HG02884 (cell line): ENCODE measurements around the gene WASHC4.

Source experiments
- ATAC-seq: cut with Tn5 transposase; IDR thresholded peaks from one replicate; pipeline ENCODE4 v1.9.1; 2021; ENCODE audit warnings: mild to moderate bottlenecking, moderate library complexity; ENCODE audit not compliant: unreplicated experiment

The WASHC4 gene

GRCh38 chr12:105202202-105202601 lies 94.7 kb downstream of the WASHC4 start:
- ATAC-seq, result no peak

DNA sequence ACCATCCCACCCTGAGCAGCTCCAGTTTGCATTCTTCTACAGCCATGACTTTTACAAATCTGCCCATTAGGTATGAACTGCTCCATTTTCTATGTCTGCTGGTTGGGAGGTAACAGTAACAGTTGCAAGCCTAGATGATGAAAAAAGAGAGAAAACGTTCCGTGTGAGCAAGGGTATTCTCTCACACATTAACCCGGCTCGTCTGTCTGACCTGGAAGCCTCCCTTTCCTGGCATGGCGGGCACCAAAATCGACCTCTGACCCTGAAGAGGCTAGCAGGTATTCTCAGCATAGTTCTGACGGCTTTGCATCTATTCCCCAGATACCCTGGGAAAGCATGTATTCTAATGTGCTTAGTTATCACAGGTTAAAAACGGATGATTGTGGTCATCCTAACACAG lies 96.6 kb downstream of the WASHC4 start:
- ATAC-seq, result no peak

DNA sequence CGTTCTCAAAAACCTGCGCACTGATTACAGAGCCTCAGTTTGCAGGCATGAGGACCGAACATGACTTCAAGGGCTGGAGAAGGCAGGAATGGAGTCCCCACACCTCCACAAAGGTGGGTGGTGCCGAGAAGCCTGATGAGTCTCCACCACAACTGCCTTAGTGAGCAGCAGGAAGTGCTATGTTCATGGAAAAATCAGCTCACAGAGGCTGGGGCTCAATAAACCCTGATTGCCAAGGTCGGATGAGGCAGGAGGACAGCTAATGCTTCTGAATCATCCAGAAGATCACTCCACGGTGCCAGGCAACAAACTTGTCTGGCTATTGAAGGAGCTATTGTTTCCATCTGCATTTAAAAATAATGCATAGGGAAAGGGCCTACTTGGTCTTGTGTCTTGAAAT lies 97.4 kb downstream of the WASHC4 start:
- no peak for ATAC-seq

DNA sequence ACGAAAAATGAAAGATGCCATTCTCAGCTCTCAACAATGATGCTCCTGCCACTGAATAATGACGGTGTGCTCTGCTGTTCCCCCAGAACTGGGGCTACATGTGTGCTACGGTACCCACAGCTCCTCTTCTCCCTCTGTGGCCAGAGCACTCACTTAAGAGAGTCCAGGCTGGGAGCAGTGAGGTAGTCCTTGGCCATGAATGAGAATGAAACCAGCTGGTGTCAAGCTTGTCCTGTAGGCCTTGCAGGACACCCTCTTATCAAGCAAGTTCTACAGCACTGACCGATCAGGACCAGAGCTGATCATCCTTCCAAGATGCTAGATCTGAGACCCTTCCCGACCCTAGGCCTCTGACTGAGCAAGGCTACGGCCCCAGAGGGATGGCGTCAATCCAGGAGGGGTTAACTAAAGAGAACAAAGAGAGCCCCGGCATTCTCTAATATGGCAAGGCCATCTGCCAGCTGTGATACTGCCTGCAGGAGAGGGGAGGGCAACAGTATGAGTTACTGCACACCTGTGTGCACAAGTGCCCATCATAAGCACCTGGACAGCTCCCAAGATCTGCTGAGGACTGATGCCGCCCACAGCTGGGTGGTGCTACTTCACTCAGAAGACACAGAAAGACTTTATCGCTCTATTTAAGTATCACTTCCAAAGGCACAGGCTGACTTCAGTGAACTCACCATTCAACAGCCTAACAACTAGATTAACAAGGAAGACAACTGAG lies 98.0 kb downstream of the WASHC4 start:
- ATAC-seq, result no peak

DNA sequence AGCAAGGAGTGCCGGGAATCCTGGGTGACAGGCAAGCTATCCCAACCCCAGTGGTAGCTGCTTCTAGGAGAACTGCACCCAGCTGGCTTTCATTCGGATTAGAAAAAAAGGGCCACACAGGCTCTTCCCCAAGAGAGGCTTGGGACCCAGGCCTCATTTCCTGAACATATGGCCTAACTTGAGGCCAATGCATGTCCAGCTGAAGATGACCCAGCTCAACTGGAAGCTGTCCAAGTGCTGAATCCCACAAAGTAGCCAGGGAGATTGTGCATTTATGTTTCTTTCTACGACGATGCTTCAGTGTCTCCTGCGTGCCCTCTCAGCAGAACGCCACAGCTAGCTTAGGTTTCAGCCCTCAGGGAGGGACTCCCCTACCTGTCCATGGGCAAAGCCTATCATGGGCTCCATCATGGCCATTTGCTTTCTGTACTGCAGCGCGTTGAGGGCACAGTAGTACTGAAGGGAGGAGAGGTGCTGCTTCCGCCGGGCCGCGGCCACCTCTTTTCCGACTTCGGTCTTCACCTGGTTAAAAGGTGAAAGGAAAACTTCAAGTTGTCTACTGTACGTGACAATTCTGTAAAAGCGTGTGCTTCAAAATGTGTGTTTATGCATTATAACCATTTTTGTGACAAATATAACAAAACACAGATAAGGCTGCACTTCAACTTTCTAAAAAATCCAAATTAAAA lies 99.3 kb downstream of the WASHC4 start:
- ATAC-seq, result no peak

DNA sequence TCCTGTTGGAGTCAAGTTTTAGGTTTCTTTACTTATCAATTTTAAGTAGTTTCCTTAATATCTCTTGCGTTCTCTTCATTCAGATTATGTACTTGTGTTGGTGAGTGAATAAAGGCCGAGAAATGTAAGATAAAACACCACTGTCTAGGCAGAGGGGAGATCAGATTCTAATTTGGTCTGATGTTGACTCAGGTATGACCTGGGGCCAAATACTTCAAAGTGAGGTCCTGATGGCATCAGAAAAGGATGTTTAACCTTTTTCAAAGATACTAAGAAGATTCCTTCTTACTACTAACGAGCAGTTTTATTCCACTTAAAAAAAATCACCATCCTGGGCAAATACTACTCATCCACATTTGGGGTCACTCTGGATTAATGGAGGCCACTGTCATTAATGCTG lies 101.6 kb downstream of the WASHC4 start:
- no peak for ATAC-seq

DNA sequence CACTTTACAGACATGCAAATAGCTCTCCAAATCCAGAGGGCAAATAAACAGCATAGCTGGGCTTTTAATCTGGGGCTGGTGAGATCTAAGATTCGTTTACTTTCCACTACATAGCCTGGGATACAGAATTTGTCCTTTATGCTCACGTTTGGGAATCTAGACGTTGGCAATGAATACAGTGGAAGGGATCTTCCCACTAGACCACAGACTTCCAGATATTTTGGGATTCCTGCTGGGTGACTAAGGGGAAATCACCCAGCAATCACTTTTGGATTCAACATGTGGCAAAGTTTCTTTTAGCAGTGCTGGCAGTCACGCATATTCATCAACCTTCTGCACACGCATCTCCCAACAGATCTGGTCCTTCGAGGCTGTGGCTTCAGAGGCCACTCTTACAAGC lies 104.9 kb downstream of the WASHC4 start:
- ATAC-seq, result no peak

DNA sequence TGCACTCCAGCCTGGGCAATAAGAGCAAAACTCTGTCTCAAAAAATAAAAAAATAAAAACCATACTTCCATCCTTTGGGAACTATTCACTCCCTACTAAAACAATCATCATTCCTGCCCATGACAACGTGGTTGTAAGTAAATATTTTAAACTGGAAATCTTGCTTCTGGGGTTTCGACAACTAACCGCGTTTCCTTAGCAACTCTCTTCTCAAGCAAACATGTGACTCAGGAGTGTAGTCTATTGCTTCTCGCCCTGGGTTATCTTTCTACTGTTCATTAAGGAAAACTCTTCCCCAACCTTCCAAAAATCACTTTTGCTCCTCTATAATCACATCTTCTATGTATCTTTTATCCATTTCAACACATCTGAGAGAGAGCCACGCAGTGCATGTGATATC lies 106.6 kb downstream of the WASHC4 start:
- no peak for ATAC-seq

DNA sequence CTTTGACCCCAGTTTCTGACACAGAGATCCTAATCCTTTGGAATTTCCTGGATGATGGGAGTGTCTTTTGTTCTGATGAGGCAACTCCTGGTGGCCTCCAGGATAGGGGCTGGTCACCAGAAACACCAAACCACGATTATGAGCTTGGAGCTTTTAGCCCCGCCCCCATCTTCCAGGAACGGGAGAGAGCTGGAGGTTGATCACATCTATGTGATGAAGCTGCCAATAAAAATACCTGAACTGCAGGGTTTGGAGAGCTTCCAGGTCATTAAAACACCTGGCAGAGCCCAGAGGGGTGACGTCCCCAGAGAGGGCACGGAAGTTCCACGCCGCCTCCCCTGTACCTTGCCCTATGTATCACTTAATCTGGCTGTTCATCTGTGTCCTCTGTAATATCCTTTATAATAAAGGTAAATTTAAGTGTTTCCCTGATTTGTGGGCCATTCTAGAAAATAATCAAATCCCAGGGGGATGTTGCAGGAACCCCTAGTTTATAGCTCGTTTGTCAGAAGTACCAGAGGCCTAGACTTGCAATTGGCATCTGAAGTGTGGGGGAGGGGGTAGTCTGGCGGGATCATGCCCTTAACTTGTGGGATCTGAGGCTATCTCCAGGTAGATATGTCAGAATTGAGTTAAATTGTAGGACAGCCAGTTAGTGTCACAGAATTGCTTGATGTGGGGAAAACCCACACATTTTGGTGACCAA lies 107.3 kb downstream of the WASHC4 start:
- no peak for ATAC-seq

GRCh38 chr12:105218434-105218833 lies 110.9 kb downstream of the WASHC4 start:
- no peak for ATAC-seq
